CD4-positive, alpha-beta T cell treated with Interleukin-4 for 4 hours (primary cell): ENCODE data around the gene GSKIP.

Source experiments
- DNase-seq: peaks from one replicate; pipeline ENCODE4 v3.0.0-alpha.2; 2020

Gene GSKIP

GRCh38 chr14:96422992-96423391 is 59.7 kb downstream of the GSKIP start:
- DNase-seq, result no peak

GRCh38 chr14:96423446-96424108 is 60.3 kb downstream of the GSKIP start:
- no peak for DNase-seq

- peak; percentile 71 for DNase-seq
Measured at GRCh38 chr14:96424109-96424989, 61.0 kb downstream of the GSKIP start.

- no peak for DNase-seq
Measured at GRCh38 chr14:96434040-96434439, 70.7 kb downstream of the GSKIP start.
